Measurements from ENCODE around the gene NT5C. TPM values are rescaled to one million over a fixed set of nuclear protein-coding genes. Genes with fewer than 3 reads are reported as not detected.

NT5C gene
- total and polyA plus RNA-seq, 9 donors: 38.3 to 55.6 (median 44.0) TPM

GRCh38 chr17:75124041-75124818, 7.3 kb downstream of the NT5C start:
- Histone ChIP-seq H3K27me3 (ENCODE audit: control insufficient read depth, insufficient read depth, low read length) (no peaks in the 10 kb centered on the region), H3K36me3 (ENCODE audit: control insufficient read depth, insufficient read depth, low read length) (peaks cover 16% of the 10 kb centered on the region), H3K27ac (ENCODE audit: low read length) (no peak overlapping the region), H3K4me3 (ENCODE audit: low read length) (no peak overlapping the region), H3K9me3 (replicated peaks; ENCODE audit: control insufficient read depth, low read depth, low read length) (no peaks in the 10 kb centered on the region), H3K4me1 (ENCODE audit: control insufficient read depth, insufficient read depth, low read length) (peaks cover 9% of the 10 kb centered on the region)
- DNase-seq: no peak
- WGBS (ENCODE audit: insufficient coverage): 89% methylated on average over 12 of the region's 19 CpGs

- Histone ChIP-seq H3K4me1 (ENCODE audit: control insufficient read depth, insufficient read depth, low read length) (peaks cover 15% of the 10 kb centered on the region), H3K27ac (ENCODE audit: low read length) (no peak overlapping the region), H3K4me3 (ENCODE audit: low read length) (no peak overlapping the region), H3K9me3 (replicated peaks; ENCODE audit: control insufficient read depth, low read depth, low read length) (no peaks in the 10 kb centered on the region), H3K27me3 (ENCODE audit: control insufficient read depth, insufficient read depth, low read length) (no peaks in the 10 kb centered on the region), H3K36me3 (ENCODE audit: control insufficient read depth, insufficient read depth, low read length) (peaks cover 21% of the 10 kb centered on the region)
- no peak for DNase-seq
- 95% methylated on average over 13 of the region's 14 CpGs for WGBS (ENCODE audit: insufficient coverage)
Measured at GRCh38 chr17:75118307-75118706, 13.2 kb downstream of the NT5C start.

- Histone ChIP-seq H3K27ac (ENCODE audit: low read length) (no peak overlapping the region), H3K4me1 (ENCODE audit: control insufficient read depth, insufficient read depth, low read length) (peaks cover 15% of the 10 kb centered on the region), H3K9me3 (replicated peaks; ENCODE audit: control insufficient read depth, low read depth, low read length) (no peaks in the 10 kb centered on the region), H3K27me3 (ENCODE audit: control insufficient read depth, insufficient read depth, low read length) (no peaks in the 10 kb centered on the region), H3K36me3 (ENCODE audit: control insufficient read depth, insufficient read depth, low read length) (peaks cover 21% of the 10 kb centered on the region), H3K4me3 (ENCODE audit: low read length) (no peak overlapping the region)
- whole genome bisulfite sequencing (ENCODE audit: insufficient coverage): 73% methylated on average over 6 of the region's 9 CpGs
- DNase-seq: peak; percentile 46
Measured at GRCh38 chr17:75116737-75117136, 14.8 kb downstream of the NT5C start.

- H3K9me3 ChIP-seq (replicated peaks; ENCODE audit: control insufficient read depth, low read depth, low read length): no peaks in the 10 kb centered on the region
- H3K27me3 ChIP-seq (ENCODE audit: control insufficient read depth, insufficient read depth, low read length): no peaks in the 10 kb centered on the region
- peaks cover 21% of the 10 kb centered on the region for H3K4me1 ChIP-seq (ENCODE audit: control insufficient read depth, insufficient read depth, low read length)
- no peak for DNase-seq
- no peak overlapping the region for H3K27ac ChIP-seq (ENCODE audit: low read length)
- no peak overlapping the region for H3K4me3 ChIP-seq (ENCODE audit: low read length)
- H3K36me3 ChIP-seq (ENCODE audit: control insufficient read depth, insufficient read depth, low read length): peaks cover 14% of the 10 kb centered on the region
Measured at GRCh38 chr17:75115555-75115954, 16.0 kb downstream of the NT5C start.

GRCh38 chr17:75114552-75115314, 16.8 kb downstream of the NT5C start:
- H3K27ac ChIP-seq (ENCODE audit: low read length): peak overlapping the region; percentile 82
- no peak for DNase-seq
- WGBS (ENCODE audit: insufficient coverage): 57% methylated on average over 5 of the region's 19 CpGs
- H3K27me3 ChIP-seq (ENCODE audit: control insufficient read depth, insufficient read depth, low read length): no peaks in the 10 kb centered on the region
- peak overlapping the region; percentile 43 for H3K4me3 ChIP-seq (ENCODE audit: low read length)
- H3K9me3 ChIP-seq (replicated peaks; ENCODE audit: control insufficient read depth, low read depth, low read length): no peaks in the 10 kb centered on the region
- H3K4me1 ChIP-seq (ENCODE audit: control insufficient read depth, insufficient read depth, low read length): peaks cover 25% of the 10 kb centered on the region
- H3K36me3 ChIP-seq (ENCODE audit: control insufficient read depth, insufficient read depth, low read length): peaks cover 11% of the 10 kb centered on the region

GRCh38 chr17:75113798-75114551, 17.6 kb downstream of the NT5C start:
- H3K4me1 ChIP-seq (ENCODE audit: control insufficient read depth, insufficient read depth, low read length): peaks cover 31% of the 10 kb centered on the region
- H3K9me3 ChIP-seq (replicated peaks; ENCODE audit: control insufficient read depth, low read depth, low read length): no peaks in the 10 kb centered on the region
- DNase-seq: peak; percentile 96
- 3% methylated on average over 19 of the region's 22 CpGs for WGBS (ENCODE audit: insufficient coverage)
- peak overlapping the region; percentile 82 for H3K27ac ChIP-seq (ENCODE audit: low read length)
- peaks cover 1% of the 10 kb centered on the region for H3K27me3 ChIP-seq (ENCODE audit: control insufficient read depth, insufficient read depth, low read length)
- H3K4me3 ChIP-seq (ENCODE audit: low read length): peak overlapping the region; percentile 43
- H3K36me3 ChIP-seq (ENCODE audit: control insufficient read depth, insufficient read depth, low read length): peaks cover 8% of the 10 kb centered on the region

- DNase-seq: no peak
- H3K9me3 ChIP-seq (replicated peaks; ENCODE audit: control insufficient read depth, low read depth, low read length): no peaks in the 10 kb centered on the region
- peaks cover 3% of the 10 kb centered on the region for H3K36me3 ChIP-seq (ENCODE audit: control insufficient read depth, insufficient read depth, low read length)
- H3K27me3 ChIP-seq (ENCODE audit: control insufficient read depth, insufficient read depth, low read length): peaks cover 7% of the 10 kb centered on the region
- H3K4me1 ChIP-seq (ENCODE audit: control insufficient read depth, insufficient read depth, low read length): peaks cover 32% of the 10 kb centered on the region
- WGBS (ENCODE audit: insufficient coverage): 81% methylated on average over 6 of the region's 7 CpGs
- no peak overlapping the region for H3K4me3 ChIP-seq (ENCODE audit: low read length)
- H3K27ac ChIP-seq (ENCODE audit: low read length): no peak overlapping the region
Measured at GRCh38 chr17:75111777-75112335, 19.7 kb downstream of the NT5C start.

GRCh38 chr17:75110234-75110937, 21.2 kb downstream of the NT5C start:
- Histone ChIP-seq H3K27me3 (ENCODE audit: control insufficient read depth, insufficient read depth, low read length) (peaks cover 7% of the 10 kb centered on the region), H3K36me3 (ENCODE audit: control insufficient read depth, insufficient read depth, low read length) (peaks cover 3% of the 10 kb centered on the region), H3K4me1 (ENCODE audit: control insufficient read depth, insufficient read depth, low read length) (peaks cover 32% of the 10 kb centered on the region), H3K9me3 (replicated peaks; ENCODE audit: control insufficient read depth, low read depth, low read length) (no peaks in the 10 kb centered on the region), H3K4me3 (ENCODE audit: low read length) (peak overlapping the region; percentile 84), H3K27ac (ENCODE audit: low read length) (no peak overlapping the region)
- DNase-seq: no peak
- WGBS (ENCODE audit: insufficient coverage): 23% methylated on average over 36 of the region's 40 CpGs

GRCh38 chr17:75109407-75110233, 21.9 kb downstream of the NT5C start, which contains the start of gene ARMC7:
TSS of gene ARMC7 (plus strand) at chr17:75109969. CDS start at chr17:75110289, 320 bp downstream.
- peaks cover 28% of the 10 kb centered on the region for H3K4me1 ChIP-seq (ENCODE audit: control insufficient read depth, insufficient read depth, low read length)

More at GRCh38 chr17:75109407-75110233, 21.9 kb downstream of the NT5C start, which contains the start of gene ARMC7:
- peak; percentile 92 for DNase-seq
- WGBS (ENCODE audit: insufficient coverage): under 1% methylated on average over 66 of the region's 68 CpGs
- Histone ChIP-seq H3K4me3 (ENCODE audit: low read length) (peak within 1 kb of the TSS; percentile 84), H3K27ac (ENCODE audit: low read length) (no peak within 1 kb of the TSS), H3K27me3 (ENCODE audit: control insufficient read depth, insufficient read depth, low read length) (peaks cover 7% of the 10 kb centered on the region), H3K9me3 (replicated peaks; ENCODE audit: control insufficient read depth, low read depth, low read length) (no peaks in the 10 kb centered on the region), H3K36me3 (ENCODE audit: control insufficient read depth, insufficient read depth, low read length) (peaks cover 8% of the 10 kb centered on the region)

Data from muscle of leg (tissue), 11 donors.